ENCODE measurements around the gene RHOC. TPM values are rescaled to one million over a fixed set of nuclear protein-coding genes. Genes with fewer than 3 reads are reported as not detected.
"Not testable (repeated sequence)": the region's sequence is repeated elsewhere in the genome, so short reads cannot be mapped to it uniquely, and the experiment has no call there.

RHOC gene
- 1 to 10 TPM; 2.3 to 8.3 (median 5.6) TPM for total RNA-seq

GRCh38 chr1:112706505-112707220, at the start of gene RHOC:
Gene RHOC, minus strand, starts transcription at chr1:112707127. Its CDS starts 3,328 bp downstream, at chr1:112703799.
- DNase-seq = no peak
- ATAC-seq = peak; percentile 68
- Mint-ChIP-seq H3K4me1 (ENCODE audit: low read depth) (peaks cover 51% of the 10 kb centered on the region), H3K4me3 (peak within 1 kb of the TSS; percentile 81), H3K9me3 (no peaks in the 10 kb centered on the region), H3K27me3 (ENCODE audit: low read depth) (peaks cover 2% of the 10 kb centered on the region), H3K36me3 (ENCODE audit: insufficient read depth) (peaks cover 5% of the 10 kb centered on the region)

GRCh38 chr1:112754116-112754628, 47.2 kb upstream of the RHOC start:
- DNase-seq (no peak), ATAC-seq (no peak)
- H3K27me3 Mint-ChIP-seq (ENCODE audit: low read depth) = peaks cover 33% of the 10 kb centered on the region
- peaks cover 7% of the 10 kb centered on the region for H3K9me3 Mint-ChIP-seq
- peaks cover 1% of the 10 kb centered on the region for H3K4me1 Mint-ChIP-seq (ENCODE audit: low read depth)
- no peak overlapping the region for H3K4me3 Mint-ChIP-seq
- no peaks in the 10 kb centered on the region for H3K36me3 Mint-ChIP-seq (ENCODE audit: insufficient read depth)

- Mint-ChIP-seq H3K4me3 (no peak overlapping the region), H3K9me3 (peaks cover 4% of the 10 kb centered on the region), H3K27me3 (ENCODE audit: low read depth) (peaks cover 44% of the 10 kb centered on the region), H3K4me1 (ENCODE audit: low read depth) (peaks cover 6% of the 10 kb centered on the region), H3K36me3 (ENCODE audit: insufficient read depth) (no peaks in the 10 kb centered on the region)
- ATAC-seq = no peak
- no peak for DNase-seq
These were observed 41.5 kb upstream of the RHOC start for GRCh38 chr1:112748396-112748795.

- peak; percentile 47 to 54 for ATAC-seq
- H3K4me3 Mint-ChIP-seq = no peak overlapping the region
These were observed 37.2 kb upstream of the RHOC start for GRCh38 chr1:112744009-112744578.

GRCh38 chr1:112743174-112744008, 36.5 kb upstream of the RHOC start:
- H3K9me3 Mint-ChIP-seq = peaks cover 5% of the 10 kb centered on the region
- H3K36me3 Mint-ChIP-seq (ENCODE audit: insufficient read depth) = no peaks in the 10 kb centered on the region
- H3K4me1 Mint-ChIP-seq (ENCODE audit: low read depth) = peaks cover 6% of the 10 kb centered on the region
- ATAC-seq (peak; percentile 21 to 25), DNase-seq (no peak)
- H3K27me3 Mint-ChIP-seq (ENCODE audit: low read depth) = peaks cover 70% of the 10 kb centered on the region
- no peak overlapping the region for H3K4me3 Mint-ChIP-seq

More at GRCh38 chr1:112744009-112744578, 37.2 kb upstream of the RHOC start:
- Mint-ChIP-seq H3K4me1 (ENCODE audit: low read depth) (peaks cover 6% of the 10 kb centered on the region), H3K9me3 (peaks cover 4% of the 10 kb centered on the region), H3K27me3 (ENCODE audit: low read depth) (peaks cover 67% of the 10 kb centered on the region), H3K36me3 (ENCODE audit: insufficient read depth) (no peaks in the 10 kb centered on the region)
- DNase-seq = no peak

- H3K27me3 Mint-ChIP-seq (ENCODE audit: low read depth) = peaks cover 46% of the 10 kb centered on the region
- H3K4me3 Mint-ChIP-seq = no peak overlapping the region
- ATAC-seq (no peak), DNase-seq (no peak)
- H3K36me3 Mint-ChIP-seq (ENCODE audit: insufficient read depth) = no peaks in the 10 kb centered on the region
- peaks cover 5% of the 10 kb centered on the region for H3K9me3 Mint-ChIP-seq
- H3K4me1 Mint-ChIP-seq (ENCODE audit: low read depth) = peaks cover 12% of the 10 kb centered on the region
These were observed 30.6 kb upstream of the RHOC start for GRCh38 chr1:112737573-112737972.

GRCh38 chr1:112735752-112736151, 28.8 kb upstream of the RHOC start:
- DNase-seq (no peak), ATAC-seq (peak; percentile 93 to 95)
- peaks cover 5% of the 10 kb centered on the region for H3K9me3 Mint-ChIP-seq
- H3K4me3 Mint-ChIP-seq = no peak overlapping the region
- no peaks in the 10 kb centered on the region for H3K36me3 Mint-ChIP-seq (ENCODE audit: insufficient read depth)
- peaks cover 34% of the 10 kb centered on the region for H3K27me3 Mint-ChIP-seq (ENCODE audit: low read depth)
- peaks cover 12% of the 10 kb centered on the region for H3K4me1 Mint-ChIP-seq (ENCODE audit: low read depth)

- H3K27me3 Mint-ChIP-seq (ENCODE audit: low read depth) = peaks cover 6% of the 10 kb centered on the region
- H3K4me1 Mint-ChIP-seq (ENCODE audit: low read depth) = peaks cover 7% of the 10 kb centered on the region
- DNase-seq = no peak
- no peaks in the 10 kb centered on the region for H3K36me3 Mint-ChIP-seq (ENCODE audit: insufficient read depth)
- H3K9me3 Mint-ChIP-seq = no peaks in the 10 kb centered on the region
- ATAC-seq = no peak
- H3K4me3 Mint-ChIP-seq = no peak overlapping the region
These were observed 24.5 kb upstream of the RHOC start for GRCh38 chr1:112731451-112731850.

GRCh38 chr1:112729909-112730308, 23.0 kb upstream of the RHOC start:
- H3K4me3 Mint-ChIP-seq = no peak overlapping the region
- peaks cover 2% of the 10 kb centered on the region for H3K4me1 Mint-ChIP-seq (ENCODE audit: low read depth)
- H3K27me3 Mint-ChIP-seq (ENCODE audit: low read depth) = peaks cover 6% of the 10 kb centered on the region
- H3K36me3 Mint-ChIP-seq (ENCODE audit: insufficient read depth) = no peaks in the 10 kb centered on the region
- ATAC-seq (no peak), DNase-seq (no peak)
- no peaks in the 10 kb centered on the region for H3K9me3 Mint-ChIP-seq

GRCh38 chr1:112729011-112729410, 22.1 kb upstream of the RHOC start:
- H3K27me3 Mint-ChIP-seq (ENCODE audit: low read depth); H3K36me3 Mint-ChIP-seq (ENCODE audit: insufficient read depth); DNase-seq; H3K9me3 Mint-ChIP-seq; H3K4me3 Mint-ChIP-seq; H3K4me1 Mint-ChIP-seq (ENCODE audit: low read depth); ATAC-seq: not testable (repeated sequence)

- not testable (repeated sequence) for H3K27me3 Mint-ChIP-seq (ENCODE audit: low read depth); H3K4me3 Mint-ChIP-seq; DNase-seq; H3K4me1 Mint-ChIP-seq (ENCODE audit: low read depth); ATAC-seq; H3K9me3 Mint-ChIP-seq; H3K36me3 Mint-ChIP-seq (ENCODE audit: insufficient read depth)
These were observed 21.5 kb upstream of the RHOC start for GRCh38 chr1:112728306-112728971.

GRCh38 chr1:112727716-112728115, 20.8 kb upstream of the RHOC start:
- ATAC-seq (no peak), DNase-seq (no peak)
- Mint-ChIP-seq H3K4me3 (no peak overlapping the region), H3K4me1 (ENCODE audit: low read depth) (peaks cover 7% of the 10 kb centered on the region), H3K36me3 (ENCODE audit: insufficient read depth) (no peaks in the 10 kb centered on the region), H3K9me3 (no peaks in the 10 kb centered on the region), H3K27me3 (ENCODE audit: low read depth) (no peaks in the 10 kb centered on the region)

GRCh38 chr1:112724240-112724639, 17.3 kb upstream of the RHOC start:
- H3K4me3 Mint-ChIP-seq; ATAC-seq; DNase-seq; H3K36me3 Mint-ChIP-seq (ENCODE audit: insufficient read depth); H3K9me3 Mint-ChIP-seq: not testable (repeated sequence)
- Mint-ChIP-seq H3K4me1 (ENCODE audit: low read depth) (peaks cover 10% of the 10 kb centered on the region), H3K27me3 (ENCODE audit: low read depth) (peaks cover 18% of the 10 kb centered on the region)

- Mint-ChIP-seq H3K9me3 (no peaks in the 10 kb centered on the region), H3K27me3 (ENCODE audit: low read depth) (peaks cover 23% of the 10 kb centered on the region), H3K4me3 (peak overlapping the region; percentile 3), H3K4me1 (ENCODE audit: low read depth) (peaks cover 12% of the 10 kb centered on the region), H3K36me3 (ENCODE audit: insufficient read depth) (no peaks in the 10 kb centered on the region)
- DNase-seq = no peak
- ATAC-seq = peak; percentile 37 to 42
These were observed 16.5 kb upstream of the RHOC start for GRCh38 chr1:112723511-112723839.

Measured in activated T-cell treated with anti-CD3 and anti-CD28 coated beads, Interleukin-2, amount 50 U/mL, for 4 hours (primary cell).